Measurements from ENCODE around the gene KIAA0232. TPM values are rescaled to one million over a fixed set of nuclear protein-coding genes. Genes with fewer than 3 reads are reported as not detected.

Gene KIAA0232, protein sequence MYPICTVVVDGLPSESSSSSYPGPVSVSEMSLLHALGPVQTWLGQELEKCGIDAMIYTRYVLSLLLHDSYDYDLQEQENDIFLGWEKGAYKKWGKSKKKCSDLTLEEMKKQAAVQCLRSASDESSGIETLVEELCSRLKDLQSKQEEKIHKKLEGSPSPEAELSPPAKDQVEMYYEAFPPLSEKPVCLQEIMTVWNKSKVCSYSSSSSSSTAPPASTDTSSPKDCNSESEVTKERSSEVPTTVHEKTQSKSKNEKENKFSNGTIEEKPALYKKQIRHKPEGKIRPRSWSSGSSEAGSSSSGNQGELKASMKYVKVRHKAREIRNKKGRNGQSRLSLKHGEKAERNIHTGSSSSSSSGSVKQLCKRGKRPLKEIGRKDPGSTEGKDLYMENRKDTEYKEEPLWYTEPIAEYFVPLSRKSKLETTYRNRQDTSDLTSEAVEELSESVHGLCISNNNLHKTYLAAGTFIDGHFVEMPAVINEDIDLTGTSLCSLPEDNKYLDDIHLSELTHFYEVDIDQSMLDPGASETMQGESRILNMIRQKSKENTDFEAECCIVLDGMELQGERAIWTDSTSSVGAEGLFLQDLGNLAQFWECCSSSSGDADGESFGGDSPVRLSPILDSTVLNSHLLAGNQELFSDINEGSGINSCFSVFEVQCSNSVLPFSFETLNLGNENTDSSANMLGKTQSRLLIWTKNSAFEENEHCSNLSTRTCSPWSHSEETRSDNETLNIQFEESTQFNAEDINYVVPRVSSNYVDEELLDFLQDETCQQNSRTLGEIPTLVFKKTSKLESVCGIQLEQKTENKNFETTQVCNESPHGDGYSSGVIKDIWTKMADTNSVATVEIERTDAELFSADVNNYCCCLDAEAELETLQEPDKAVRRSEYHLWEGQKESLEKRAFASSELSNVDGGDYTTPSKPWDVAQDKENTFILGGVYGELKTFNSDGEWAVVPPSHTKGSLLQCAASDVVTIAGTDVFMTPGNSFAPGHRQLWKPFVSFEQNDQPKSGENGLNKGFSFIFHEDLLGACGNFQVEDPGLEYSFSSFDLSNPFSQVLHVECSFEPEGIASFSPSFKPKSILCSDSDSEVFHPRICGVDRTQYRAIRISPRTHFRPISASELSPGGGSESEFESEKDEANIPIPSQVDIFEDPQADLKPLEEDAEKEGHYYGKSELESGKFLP (N-terminal part only)
- 10 to 100 TPM; 50.9 to 79.8 (median 56.8) TPM for total RNA-seq
- 10 to 100 TPM in 2 of 3 donors, 1 to 10 TPM in 1; 8.7 to 53.3 (median 20.8) TPM for polyA plus RNA-seq
- long read RNA-seq, donor 1, full-length matches to known transcripts, result 3 of 30 reads
- long read RNA-seq, donor 1, partial matches to known transcripts, result 19 of 30 reads
- long read RNA-seq, donor 1, other reads (novel, unspliced or antisense), result 8 of 30 reads
- long read RNA-seq, donor 2, full-length matches to known transcripts, result 2 of 30 reads
- long read RNA-seq, donor 2, partial matches to known transcripts, result 20 of 30 reads
- long read RNA-seq, donor 2, other reads (novel, unspliced or antisense), result 8 of 30 reads

DNA sequence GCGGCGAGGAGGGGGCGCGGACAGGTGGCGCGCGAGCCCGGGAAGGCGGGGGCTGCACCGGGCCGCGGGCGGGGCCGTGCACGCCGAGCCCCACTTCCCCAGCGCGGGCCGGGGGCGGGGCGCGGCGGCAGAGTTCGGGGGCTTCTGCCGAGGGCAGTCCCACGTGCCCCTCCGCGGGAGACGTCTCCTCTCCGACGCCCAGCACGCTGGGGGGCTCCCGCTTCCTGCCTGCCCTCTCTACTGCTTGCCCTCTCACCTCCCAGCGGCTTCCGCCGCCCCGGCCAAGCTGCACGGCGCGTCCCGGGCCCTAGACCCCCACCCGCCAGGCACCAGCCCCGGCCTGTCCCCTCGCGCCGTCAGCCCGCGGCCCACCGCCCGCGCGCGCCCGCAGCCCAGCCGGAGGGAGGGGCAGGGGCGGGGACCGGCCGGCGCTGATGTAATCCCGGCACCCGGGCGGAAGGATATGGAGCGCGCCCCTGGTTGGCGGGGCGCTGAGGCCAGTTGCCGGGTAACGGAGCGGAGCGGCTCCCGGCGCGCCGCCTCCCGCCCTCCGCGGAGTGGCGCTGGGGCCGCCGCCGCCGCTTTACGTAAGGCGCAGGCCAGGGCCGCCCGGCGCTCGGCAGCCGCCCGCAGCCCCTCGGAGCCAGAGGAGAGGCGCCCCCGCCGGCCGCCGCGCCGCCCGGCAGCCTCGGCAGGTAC, at the start of gene KIAA0232:
KIAA0232 (plus strand) TSS at position 581 of the 699 bp plus-strand sequence. CDS start 41,727 bp downstream, outside the sequence.
- Histone ChIP-seq H3K9me3 (no peaks in the 10 kb centered on the region), H3K36me3 (ENCODE audit: insufficient read depth in 1 of 2, low read depth in 1 of 2) (no peaks in the 10 kb centered on the region), H3K4me3 (peak within 1 kb of the TSS; percentile 93), H3K27me3 (ENCODE audit: insufficient read depth in 3 of 3, low read length in 2 of 3) (no peaks in the 10 kb centered on the region), H3K4me1 (peaks cover 53% of the 10 kb centered on the region), H3K27ac (peak within 1 kb of the TSS; percentile 99)
- TF ChIP-seq CTCF (IDR thresholded peaks at IDR 0.05), result no peak
- DNase-seq (peak; percentile 93 to 95), ATAC-seq (peak; percentile 73 to 81 (median 78))
- WGBS, 3 donors, result 0 to 1% (median 0%) methylated on average over 55 to 100 of the region's 100 CpGs
- intact Hi-C loops (cut with DNase I), result loop anchor here (5.0 kb wide), 3 partner anchors 65 to 90 kb away; partner anchors contain the start of gene BLOC1S4 (in 1 of the 2)

GRCh38 chr4:6733358-6734164, 49.0 kb upstream of the KIAA0232 start:
- ATAC-seq (peak in 1 of 4 donors; percentile 7), DNase-seq (no peak)
- TF ChIP-seq CTCF (IDR thresholded peaks at IDR 0.05), result no peak
- no peak overlapping the region for H3K4me3 ChIP-seq
- no peaks in the 10 kb centered on the region for H3K36me3 ChIP-seq (ENCODE audit: insufficient read depth in 1 of 2, low read depth in 1 of 2)
- peaks cover 12% of the 10 kb centered on the region for H3K4me1 ChIP-seq
- no peaks in the 10 kb centered on the region for H3K27me3 ChIP-seq (ENCODE audit: insufficient read depth in 3 of 3, low read length in 2 of 3)
- H3K9me3 ChIP-seq, result no peaks in the 10 kb centered on the region
- no peak overlapping the region for H3K27ac ChIP-seq
- 91 to 92% (median 91%) methylated on average over 27 of the region's 27 CpGs for WGBS, 3 donors
- intact Hi-C loops (cut with DNase I), result loop anchor here (5.0 kb wide), 1 partner anchor 34 kb away; no protein-coding TSS in a partner anchor

DNA sequence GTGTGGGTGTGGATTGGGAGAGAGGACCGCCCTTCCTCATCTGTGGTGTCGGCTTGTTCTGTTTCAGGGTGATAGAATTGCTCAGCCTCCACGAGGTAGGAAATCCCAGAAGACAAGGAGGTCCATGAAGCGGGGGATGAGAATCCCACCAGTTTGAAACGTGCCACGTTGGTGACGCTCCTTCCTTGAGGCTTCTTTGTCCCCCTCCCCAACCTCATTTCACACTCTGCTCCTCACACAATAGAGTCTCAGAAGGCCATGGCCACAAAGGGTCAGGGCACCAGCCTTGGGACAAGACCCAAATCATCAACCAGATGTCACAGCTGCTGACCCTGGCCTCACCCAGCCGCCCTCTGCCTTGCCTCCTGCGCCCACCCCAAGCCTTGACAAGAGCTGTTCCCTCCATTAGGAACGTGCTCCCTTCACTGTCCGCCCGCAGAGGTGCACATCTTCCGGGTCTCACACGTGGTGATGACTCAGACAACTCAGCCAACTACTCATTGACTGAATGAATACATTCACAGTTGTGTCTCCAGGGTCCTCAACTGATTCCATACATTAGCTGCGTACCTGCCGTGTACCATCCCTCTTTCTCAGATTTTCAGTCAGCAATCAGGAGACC, 48.3 kb upstream of the KIAA0232 start:
- TF ChIP-seq CTCF (IDR thresholded peaks at IDR 0.05), result no peak
- DNase-seq, result no peak
- Histone ChIP-seq H3K4me3 (no peak overlapping the region), H3K4me1 (peaks cover 12% of the 10 kb centered on the region), H3K36me3 (ENCODE audit: insufficient read depth in 1 of 2, low read depth in 1 of 2) (no peaks in the 10 kb centered on the region), H3K27me3 (ENCODE audit: insufficient read depth in 3 of 3, low read length in 2 of 3) (no peaks in the 10 kb centered on the region), H3K9me3 (no peaks in the 10 kb centered on the region), H3K27ac (no peak overlapping the region)
- ATAC-seq, result no peak
- 83 to 89% (median 83%) methylated on average over 16 of the region's 16 CpGs for WGBS, 3 donors
- intact Hi-C loops (cut with DNase I), result loop anchor here (5.0 kb wide), 1 partner anchor 33 kb away; no protein-coding TSS in a partner anchor

All from psoas muscle (tissue), 8 donors.